Chondrocyte (in vitro differentiated cells): Measurements from ENCODE around the gene PLCG2. TPM values are rescaled to one million over a fixed set of nuclear protein-coding genes. Genes with fewer than 3 reads are reported as not detected.

Experiments
- DNase-seq: peaks from one replicate; pipeline ENCODE4 v3.0.0; 2021; ENCODE audit warnings: mixed read lengths, low spot score
- H3K27ac Mint-ChIP-seq: one replicate; pipeline ENCODE4 v1.8.0; 2021; ENCODE audit warnings: mild to moderate bottlenecking, moderate library complexity, mixed read lengths; ENCODE audit not compliant: unreplicated experiment
- H3K27me3 Mint-ChIP-seq: 2 replicates; pipeline ENCODE4 v1.8.0; 2021; ENCODE audit warnings: low read depth, mixed read lengths
- H3K36me3 Mint-ChIP-seq: 2 replicates; pipeline ENCODE4 v1.8.0; 2021; ENCODE audit warnings: low read depth, mixed read lengths
- H3K4me1 Mint-ChIP-seq: 2 replicates; pipeline ENCODE4 v1.8.0; 2021; ENCODE audit warnings: low read depth, mild to moderate bottlenecking, mixed read lengths
- H3K4me3 Mint-ChIP-seq: one replicate; pipeline ENCODE4 v1.8.0; 2021; ENCODE audit warnings: mild to moderate bottlenecking, moderate library complexity, mixed read lengths; ENCODE audit not compliant: unreplicated experiment
- H3K9me3 Mint-ChIP-seq: 2 replicates; pipeline ENCODE4 v1.8.0; 2021; ENCODE audit warnings: low read depth, mixed read lengths
- total RNA-seq: library from RNA; stranded (reverse); gene quantifications from 3 replicates; pipeline ENCODE4 v1.2.1, GENCODE V29; 2021
- TF ChIP-seq, protein P1 (sequence below): fragments of 200-600 bp; sonication (generic); IDR thresholded peaks from 2 replicates; pipeline ENCODE4 v1.5.0; 2021; ENCODE audit warnings: antibody characterized with exemption, mild to moderate bottlenecking, moderate library complexity

The PLCG2 gene
- total RNA-seq, 1 donor from 2014 or later: 1.1 TPM

DNA sequence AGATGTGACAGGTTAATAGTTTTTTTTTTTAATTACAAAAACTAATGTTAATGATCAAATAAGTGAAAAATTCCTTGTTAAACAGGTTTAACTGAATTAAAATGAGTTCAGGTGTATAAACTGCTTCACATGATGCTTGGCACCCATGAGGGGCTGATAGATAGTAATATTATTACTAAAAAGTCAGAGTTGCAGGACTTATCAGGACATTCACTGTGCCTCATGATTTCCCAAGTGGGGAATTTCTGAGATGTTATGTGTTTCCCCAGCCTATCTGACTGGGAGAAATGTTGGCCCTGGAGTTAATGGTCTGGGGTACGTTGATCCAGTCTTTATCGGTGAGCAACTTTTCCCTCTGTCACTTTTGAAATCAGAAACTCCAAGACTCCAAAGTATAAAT, 102.1 kb downstream of the PLCG2 start:
- Mint-ChIP-seq H3K27me3 (peaks cover 36% of the 10 kb centered on the region), H3K27ac (no peak overlapping the region), H3K4me1 (no peaks in the 10 kb centered on the region), H3K4me3 (no peak overlapping the region), H3K36me3 (no peaks in the 10 kb centered on the region), H3K9me3 (no peaks in the 10 kb centered on the region)
- TF ChIP-seq, protein P1, sequence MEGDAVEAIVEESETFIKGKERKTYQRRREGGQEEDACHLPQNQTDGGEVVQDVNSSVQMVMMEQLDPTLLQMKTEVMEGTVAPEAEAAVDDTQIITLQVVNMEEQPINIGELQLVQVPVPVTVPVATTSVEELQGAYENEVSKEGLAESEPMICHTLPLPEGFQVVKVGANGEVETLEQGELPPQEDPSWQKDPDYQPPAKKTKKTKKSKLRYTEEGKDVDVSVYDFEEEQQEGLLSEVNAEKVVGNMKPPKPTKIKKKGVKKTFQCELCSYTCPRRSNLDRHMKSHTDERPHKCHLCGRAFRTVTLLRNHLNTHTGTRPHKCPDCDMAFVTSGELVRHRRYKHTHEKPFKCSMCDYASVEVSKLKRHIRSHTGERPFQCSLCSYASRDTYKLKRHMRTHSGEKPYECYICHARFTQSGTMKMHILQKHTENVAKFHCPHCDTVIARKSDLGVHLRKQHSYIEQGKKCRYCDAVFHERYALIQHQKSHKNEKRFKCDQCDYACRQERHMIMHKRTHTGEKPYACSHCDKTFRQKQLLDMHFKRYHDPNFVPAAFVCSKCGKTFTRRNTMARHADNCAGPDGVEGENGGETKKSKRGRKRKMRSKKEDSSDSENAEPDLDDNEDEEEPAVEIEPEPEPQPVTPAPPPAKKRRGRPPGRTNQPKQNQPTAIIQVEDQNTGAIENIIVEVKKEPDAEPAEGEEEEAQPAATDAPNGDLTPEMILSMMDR: no peak
- no peak for DNase-seq

DNA sequence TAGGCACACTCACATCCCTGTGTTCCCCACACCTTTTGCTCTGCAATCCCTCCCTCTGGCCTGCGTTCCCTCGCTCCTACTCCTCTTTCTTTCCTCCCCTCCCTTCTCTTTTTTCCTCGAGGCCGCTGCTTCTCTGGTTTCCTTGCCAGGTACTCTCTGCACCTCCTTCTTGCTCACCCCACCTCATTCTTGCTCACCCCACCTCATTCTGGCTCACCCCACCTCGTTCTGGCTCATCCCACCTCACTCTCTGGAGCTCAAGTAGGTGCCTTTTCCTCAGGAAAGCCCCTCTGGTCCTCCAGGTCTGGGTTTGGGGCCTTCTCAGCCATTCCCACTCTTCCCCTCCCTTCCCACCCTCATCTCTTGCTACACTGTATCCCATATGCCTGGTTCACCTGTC, 103.5 kb downstream of the PLCG2 start:
- no peak for DNase-seq
- TF ChIP-seq, protein P1: no peak
- Mint-ChIP-seq H3K27ac (no peak overlapping the region), H3K9me3 (no peaks in the 10 kb centered on the region), H3K4me3 (no peak overlapping the region), H3K27me3 (peaks cover 44% of the 10 kb centered on the region), H3K36me3 (no peaks in the 10 kb centered on the region), H3K4me1 (no peaks in the 10 kb centered on the region)

DNA sequence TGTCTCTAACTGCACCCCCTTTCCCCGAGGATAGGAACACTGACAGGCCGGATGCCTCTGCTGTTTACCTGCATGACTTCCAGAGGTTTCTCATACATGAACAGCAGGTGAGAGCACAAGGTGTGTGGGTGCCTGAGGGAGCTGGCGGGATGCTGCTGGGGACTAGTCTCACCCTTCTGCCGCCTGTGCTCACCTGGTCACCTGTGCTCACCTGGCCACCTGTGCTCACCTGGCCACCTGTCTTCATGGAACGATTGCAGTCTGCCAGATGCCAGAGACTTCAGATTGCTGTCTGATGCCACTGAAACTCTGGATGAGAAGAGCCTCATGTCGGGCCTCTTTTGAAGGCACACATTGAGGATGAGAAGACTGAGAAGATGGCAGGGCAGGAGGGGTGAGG, 104.1 kb downstream of the PLCG2 start:
- no peaks in the 10 kb centered on the region for H3K4me1 Mint-ChIP-seq
- TF ChIP-seq, protein P1: no peak
- H3K4me3 Mint-ChIP-seq: no peak overlapping the region
- peaks cover 47% of the 10 kb centered on the region for H3K27me3 Mint-ChIP-seq
- H3K27ac Mint-ChIP-seq: no peak overlapping the region
- no peaks in the 10 kb centered on the region for H3K36me3 Mint-ChIP-seq
- no peak for DNase-seq
- H3K9me3 Mint-ChIP-seq: no peaks in the 10 kb centered on the region

DNA sequence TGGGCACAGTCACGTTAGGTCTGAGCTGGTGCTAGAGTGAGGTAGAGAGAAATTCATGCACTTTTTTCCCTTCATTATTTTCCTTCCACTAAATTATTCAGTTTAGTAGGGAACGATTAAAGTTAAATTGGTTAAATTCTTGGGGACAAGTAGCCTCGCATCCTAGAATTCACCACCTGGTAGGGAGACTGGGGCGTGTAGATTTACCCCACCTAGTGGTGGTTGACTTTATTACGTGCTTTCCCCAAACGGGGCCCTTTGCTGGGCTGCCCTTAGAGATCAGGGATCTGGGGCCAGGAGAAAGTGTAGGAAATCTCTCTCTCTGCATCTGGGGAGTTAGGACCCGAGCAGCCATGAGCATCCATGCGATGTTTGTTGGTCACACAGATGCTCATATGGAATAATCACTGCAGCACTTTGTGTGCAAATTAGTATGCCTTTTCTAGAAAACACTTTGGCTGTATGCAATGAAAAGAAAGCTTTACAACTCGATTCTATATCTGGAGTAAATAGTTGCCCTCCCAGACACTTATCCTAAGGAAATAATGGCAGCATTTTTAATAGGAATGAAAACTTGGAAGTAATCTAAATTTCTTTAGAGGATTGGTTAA, 107.0 kb downstream of the PLCG2 start:
- Mint-ChIP-seq H3K9me3 (no peaks in the 10 kb centered on the region), H3K27me3 (peaks cover 29% of the 10 kb centered on the region), H3K36me3 (no peaks in the 10 kb centered on the region), H3K4me3 (no peak overlapping the region), H3K4me1 (no peaks in the 10 kb centered on the region), H3K27ac (no peak overlapping the region)
- no peak for DNase-seq
- TF ChIP-seq, protein P1: peak; percentile 79

DNA sequence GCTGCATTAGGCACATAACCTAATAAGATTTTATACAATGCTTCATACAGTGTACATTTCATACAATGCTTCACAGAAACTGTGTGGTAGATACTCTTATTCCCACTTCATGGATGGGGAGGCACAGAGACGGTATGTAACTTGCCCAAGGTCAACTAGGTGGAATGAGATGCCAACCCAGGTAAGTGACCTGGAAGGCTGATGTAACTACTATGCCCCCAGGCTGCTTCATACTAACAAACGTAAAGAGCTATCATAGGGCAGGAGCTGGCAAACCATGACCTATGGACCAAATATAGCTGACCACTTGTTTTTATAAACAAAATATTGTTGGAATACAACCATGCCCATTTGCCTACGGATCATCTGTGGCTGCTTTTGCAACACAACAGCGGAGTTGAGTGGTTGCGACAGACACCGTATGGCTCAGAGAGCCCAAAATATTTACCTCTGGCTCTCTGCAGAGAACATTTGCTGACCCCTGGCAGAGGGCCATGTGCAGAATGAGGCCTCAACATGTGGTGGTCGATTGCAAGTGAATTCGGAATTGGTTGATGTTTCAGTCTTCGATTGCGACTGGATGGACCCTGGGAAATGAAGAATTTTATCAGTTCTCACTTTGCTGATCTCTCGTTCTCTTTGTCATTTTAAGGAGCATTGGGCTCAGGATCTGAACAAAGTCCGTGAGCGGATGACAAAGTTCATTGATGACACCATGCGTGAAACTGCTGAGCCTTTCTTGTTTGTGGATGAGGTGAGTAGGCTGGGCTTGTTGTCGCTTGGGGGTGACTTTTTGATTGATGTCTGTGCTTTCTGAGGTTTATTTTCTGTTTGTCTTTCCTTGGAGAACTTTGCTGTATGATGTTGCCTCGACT, 109.7 kb downstream of the PLCG2 start:
- Mint-ChIP-seq H3K9me3 (no peaks in the 10 kb centered on the region), H3K27ac (no peak overlapping the region), H3K4me3 (no peak overlapping the region), H3K36me3 (no peaks in the 10 kb centered on the region), H3K27me3 (peaks cover 36% of the 10 kb centered on the region), H3K4me1 (no peaks in the 10 kb centered on the region)
- no peak for DNase-seq
- TF ChIP-seq, protein P1: no peak
